HG03060 (cell line): ENCODE results near the gene CYP2F1.
"Not testable (repeated sequence)": the region's sequence is repeated elsewhere in the genome, so short reads cannot be mapped to it uniquely, and the experiment has no call there.

Experiments
- ATAC-seq: cut with Tn5 transposase; IDR thresholded peaks from one replicate; pipeline ENCODE4 v1.9.1; 2021; ENCODE audit warnings: low read depth, moderate number of reproducible peaks; ENCODE audit not compliant: unreplicated experiment

CYP2F1 gene

DNA sequence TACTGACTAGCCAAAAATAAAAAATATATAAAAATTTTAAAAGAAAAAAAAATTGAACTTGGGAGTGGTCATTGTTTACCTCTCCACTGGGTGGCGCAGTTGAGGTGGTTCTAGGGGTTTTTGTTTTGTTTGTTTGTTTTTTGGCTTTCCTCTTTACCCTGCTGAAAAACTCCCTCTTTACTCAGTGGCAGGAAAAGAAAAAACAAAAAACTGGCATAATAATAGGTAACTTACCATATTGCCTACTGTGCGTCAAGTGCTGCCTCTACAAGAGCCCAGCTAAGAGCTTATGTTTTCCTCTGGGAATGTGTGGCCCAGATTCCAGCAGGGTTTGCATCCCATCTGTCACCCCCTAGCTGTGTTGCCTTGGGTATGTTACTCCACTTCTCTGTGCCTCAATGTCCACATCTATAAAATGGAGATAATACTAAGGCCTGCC, 12.6 kb downstream of the CYP2F1 start:
- ATAC-seq = not testable (repeated sequence)

DNA sequence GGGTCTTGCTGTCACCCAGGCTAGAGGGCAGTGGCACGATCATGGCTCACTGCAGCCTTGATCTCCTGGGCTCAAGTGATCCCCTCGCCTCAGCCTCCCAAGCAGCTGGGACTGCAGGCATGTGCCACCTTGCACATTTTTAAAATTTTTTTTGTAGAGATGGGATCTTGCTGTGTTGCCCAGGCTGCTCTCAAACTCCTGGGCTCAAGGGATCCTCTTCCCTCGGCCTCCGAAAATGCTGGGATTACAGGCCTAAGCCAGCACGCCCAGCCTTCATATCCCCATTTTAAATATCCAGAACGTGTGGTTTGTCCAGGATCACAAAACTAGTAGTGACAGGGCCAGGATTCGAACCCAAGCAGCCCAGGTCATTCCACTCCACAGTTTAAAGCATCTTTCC, 13.1 kb downstream of the CYP2F1 start:
- not testable (repeated sequence) for ATAC-seq

DNA sequence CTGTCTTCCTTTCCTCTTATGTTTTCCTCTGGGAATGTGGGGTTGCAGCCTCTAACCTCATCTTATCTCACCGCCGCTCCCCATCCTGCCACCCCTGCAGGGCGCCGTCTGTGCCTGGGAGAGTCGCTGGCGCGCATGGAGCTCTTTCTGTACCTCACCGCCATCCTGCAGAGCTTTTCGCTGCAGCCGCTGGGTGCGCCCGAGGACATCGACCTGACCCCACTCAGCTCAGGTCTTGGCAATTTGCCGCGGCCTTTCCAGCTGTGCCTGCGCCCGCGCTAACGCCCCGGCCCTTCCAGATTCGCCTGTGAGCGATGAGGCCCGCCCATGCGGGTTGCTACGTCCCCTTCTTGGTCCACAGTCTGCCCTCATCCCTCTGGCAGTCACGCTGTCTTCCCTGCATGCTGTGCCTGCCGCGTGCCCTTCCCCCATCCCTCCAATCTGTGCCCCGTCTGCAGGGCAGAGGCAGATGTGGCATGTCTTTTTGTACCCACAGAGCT, 13.6 kb downstream of the CYP2F1 start:
- not testable (repeated sequence) for ATAC-seq

DNA sequence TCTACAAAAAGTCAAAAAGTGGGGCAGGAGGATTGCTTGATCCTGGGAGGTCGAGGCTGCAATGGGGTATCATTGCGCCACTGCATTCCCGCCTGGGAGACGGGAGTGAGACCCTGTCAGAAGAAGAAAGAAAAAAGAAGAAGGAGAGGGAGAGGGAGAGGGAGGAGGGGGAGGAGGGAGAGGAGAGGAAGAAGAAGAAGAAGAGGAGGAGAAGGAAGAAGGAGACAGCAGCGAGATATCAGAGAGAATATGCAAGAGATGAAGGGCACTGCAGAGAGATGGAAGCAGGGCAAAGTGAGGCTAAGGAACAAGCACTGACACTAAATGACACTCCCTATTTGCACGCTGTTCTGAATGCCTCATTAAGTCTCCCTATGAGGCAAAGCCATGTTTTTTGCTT, 14.5 kb downstream of the CYP2F1 start:
- ATAC-seq = no peak

DNA sequence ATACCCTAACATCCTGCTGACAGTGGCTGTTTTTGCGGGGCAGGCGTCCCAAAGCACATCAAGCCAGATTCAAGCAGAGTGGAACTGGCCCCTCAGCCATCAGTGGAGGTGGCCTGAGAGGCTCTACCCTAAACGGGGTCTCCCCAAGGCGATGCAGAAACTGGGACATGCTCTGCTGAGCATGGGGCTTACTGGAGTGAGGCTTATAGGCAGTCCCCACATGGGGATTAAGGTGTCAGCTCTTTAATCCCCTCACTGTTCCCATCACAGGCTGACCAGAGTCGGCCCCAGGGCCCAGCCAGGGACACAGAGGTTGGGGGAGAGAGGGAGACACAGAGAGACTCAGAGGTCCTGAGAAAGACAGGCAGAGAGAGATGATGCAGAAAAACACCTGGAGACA, 17.0 kb downstream of the CYP2F1 start:
- ATAC-seq = no peak

DNA sequence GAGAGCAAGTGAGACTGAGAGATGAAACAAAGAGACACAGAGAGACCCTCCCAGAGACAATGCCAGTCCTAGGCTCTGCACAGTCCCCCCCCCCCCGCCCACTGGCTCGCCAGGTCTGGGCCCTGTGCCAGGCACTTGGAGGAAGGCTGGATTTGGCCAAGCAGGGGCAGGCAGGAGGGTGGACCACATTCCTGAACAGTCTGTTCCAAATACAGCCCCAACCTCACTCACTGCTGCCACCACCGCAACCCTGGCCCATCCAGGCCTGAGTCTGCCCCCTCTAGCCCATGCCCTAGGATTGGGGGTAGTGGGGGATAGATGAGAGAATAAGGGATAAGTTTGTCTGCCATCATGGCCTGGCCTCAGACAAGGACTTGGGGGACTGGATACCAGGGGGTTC, 19.0 kb downstream of the CYP2F1 start:
- no peak for ATAC-seq

DNA sequence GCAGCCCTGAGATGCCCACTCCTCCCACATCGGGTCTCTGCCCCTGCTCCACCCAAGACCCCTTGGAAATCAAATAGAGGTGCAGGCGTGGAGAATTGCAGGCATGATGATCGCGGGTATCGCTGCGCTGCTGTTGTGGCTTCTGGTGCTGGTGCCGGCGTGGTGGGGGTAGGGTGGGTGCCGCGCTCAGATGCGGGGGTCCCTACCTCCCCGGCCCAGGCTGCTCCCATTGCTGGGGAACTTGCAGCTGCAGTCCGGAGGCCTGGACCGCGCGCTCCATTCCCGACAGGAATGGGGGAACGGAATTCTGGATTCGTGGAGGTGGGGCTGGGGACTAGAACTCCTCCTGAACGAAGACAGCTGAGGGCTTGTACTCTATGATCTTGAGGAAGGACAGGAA, 20.4 kb downstream of the CYP2F1 start:
- no peak for ATAC-seq

DNA sequence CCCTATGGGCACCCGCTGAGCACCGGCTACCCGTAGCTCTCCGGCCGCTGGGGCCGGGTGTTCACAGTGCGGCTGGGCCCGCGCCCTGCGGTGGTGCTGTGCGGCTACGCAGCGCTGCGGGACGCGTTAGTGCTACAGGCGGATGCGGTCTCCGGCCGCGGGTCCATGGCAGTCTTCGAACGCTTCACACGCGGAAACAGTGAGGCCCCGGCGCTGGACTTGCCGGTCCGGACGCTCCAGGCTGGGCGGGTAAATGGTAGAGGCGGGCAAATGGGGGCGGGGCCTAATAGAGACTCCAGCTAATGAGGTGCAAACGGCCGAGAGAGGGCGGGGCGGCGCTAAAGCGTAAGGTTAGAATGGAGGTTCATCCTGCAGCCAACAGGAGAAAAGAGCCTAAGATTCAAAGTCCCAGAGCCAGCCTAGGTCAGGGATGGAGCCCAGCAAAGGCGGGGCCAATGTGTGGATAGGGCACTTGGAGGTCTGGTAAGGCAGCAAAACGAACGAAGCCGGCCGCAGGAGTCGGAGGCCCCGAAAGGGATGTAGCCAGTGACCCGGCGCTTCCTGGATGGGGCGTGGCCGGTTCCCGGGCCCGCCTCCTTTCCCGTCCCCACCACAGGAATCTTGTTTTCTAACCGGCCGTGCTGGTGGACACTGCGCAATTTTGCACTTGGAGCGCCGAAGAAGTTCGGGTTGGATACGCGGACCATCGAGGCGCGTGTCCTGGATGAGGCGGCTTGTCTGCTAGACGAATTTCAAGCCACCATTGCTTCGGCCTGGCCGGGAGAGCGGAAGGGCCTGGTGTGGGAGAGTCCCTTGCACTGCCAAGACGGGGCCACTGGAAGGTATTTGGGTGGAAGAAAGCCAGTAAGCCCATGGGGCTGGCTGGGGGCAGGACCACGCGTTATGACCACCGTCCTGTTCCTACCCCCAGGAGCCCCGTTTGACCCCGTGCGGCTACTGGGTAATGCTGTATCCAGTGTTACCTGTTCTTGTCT, 21.5 kb downstream of the CYP2F1 start:
- ATAC-seq = not testable (repeated sequence)

DNA sequence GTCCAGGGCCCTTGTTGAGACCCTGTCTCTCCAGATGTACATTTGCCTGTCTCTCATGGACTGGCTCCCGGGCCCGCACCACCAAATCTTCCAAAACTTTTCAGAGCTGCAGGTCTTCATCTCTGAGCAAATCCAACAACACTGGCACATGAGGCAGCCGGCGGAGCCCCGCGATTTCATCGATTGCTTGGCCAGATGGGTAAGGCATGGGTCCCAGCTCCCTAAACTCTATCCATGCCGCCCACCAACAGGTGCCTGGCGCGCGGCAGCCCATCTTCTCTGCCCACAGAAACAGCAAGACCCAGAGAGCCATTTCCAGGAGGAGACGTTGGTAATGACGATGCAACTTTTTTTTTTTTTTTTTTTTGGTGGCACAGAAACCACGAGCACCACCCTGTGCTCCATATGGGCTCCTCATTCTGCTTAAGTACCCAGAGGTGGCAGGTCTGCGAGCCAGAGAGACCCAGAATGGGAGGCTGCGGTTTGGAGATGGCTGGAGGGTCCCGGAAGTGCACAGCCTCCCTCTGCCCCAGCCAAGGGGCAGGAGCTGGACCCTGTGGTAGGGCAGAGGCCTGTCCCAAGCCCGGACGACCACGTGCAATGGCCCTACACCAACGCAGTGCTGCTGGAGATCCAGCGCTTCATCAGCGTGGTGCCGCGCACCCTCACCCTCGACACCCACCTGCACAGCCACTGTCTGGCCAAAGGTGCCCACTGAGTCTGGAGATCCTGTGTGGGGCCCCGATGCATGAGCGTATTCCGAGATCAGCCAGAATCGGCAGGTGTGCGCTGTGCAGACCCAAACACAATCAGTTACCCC, 22.6 kb downstream of the CYP2F1 start:
- no peak for ATAC-seq

DNA sequence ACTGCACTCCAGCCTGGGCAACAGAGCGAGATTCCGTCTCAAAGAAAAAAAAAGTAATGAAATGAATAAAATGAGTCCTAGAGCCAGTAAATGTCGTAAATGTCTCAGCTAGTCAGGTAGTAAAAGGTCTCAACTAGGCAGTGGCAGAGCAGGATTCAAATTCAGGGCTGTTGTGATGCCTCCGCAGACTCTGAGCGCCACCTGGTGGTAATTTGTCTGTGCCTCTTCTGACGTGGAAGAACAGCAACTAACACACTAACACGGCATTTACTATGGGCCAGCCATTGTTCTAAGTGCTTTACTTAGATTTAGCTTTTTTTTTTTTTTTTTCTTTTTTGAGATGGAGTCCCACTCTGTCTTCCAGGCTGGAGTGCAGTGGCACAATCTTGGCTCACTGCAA, 30.2 kb downstream of the CYP2F1 start:
- ATAC-seq = no peak

DNA sequence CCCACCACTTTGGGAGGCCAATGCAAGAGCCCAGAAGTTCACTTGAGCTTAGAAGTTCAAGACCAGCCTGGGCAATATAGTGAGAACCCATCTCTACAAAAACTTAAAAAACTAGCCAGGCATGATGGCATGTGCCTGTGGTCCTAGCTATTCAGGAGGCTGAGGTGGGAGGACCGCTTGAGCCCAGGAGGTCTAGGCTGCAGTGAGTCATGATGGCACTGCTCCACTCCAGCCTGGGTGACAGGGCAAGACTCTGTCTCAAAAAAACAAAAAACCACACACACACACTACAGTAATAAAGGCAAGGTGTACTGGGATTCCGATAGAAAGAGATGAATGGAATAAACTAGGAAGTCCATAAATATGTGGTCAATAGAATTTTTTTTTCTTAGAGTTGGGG, 35.6 kb downstream of the CYP2F1 start:
- ATAC-seq = no peak

DNA sequence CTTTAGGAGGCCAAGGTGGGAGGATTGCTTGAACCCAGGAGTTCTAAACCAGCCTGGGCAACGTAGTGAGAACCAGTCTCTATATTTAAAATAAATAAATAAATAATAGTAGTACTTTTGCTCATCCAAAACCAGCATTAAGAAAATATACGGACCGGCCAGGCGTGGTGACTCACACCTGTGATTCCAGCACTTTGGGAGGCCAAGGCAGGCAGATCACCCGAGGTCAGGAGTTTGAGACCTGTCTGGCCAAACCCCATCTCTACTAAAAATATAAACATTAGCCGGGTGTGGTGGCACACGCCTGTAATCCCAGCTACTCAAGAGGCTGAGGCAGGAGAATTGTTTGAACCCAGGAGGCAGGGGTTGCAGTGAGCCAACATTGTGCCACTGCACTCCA, 36.8 kb downstream of the CYP2F1 start:
- ATAC-seq = not testable (repeated sequence)

DNA sequence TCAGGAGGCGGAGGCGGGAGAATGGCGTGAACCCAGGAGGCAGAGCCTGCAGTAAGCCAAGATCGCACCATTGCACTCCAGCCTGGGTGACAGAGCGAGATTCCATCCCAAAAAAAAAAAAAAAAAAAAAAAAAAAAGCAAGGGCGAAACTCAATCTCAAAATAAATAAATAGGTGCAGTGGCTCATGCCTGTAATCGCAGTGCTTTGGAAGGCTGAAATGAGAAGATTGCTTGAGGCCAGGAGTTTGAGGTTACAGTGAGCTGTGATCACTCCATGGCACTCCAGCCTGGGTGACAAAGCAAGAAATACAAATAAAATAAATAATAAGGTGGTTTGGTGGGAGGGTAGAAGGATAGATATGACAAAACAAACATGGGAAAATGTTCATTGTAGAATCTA, 39.8 kb downstream of the CYP2F1 start:
- ATAC-seq = no peak

DNA sequence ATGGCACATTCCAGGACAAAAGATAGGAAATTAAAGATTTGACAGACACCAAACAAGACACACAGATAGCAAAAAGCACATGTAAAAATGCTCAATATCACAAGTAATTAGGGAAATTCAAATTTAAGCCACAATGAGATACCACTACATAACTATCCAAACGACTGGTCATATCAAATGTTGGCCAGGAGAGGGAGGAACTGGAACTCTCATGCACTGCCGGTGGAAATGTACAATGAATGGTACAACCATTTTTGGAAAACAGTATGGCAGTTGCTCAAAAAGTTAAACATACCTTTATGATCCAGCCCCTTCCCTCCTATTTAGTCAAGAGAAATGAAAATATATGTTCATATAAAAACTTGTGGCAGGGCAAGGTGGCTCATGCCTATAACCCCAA, 42.0 kb downstream of the CYP2F1 start:
- no peak for ATAC-seq

DNA sequence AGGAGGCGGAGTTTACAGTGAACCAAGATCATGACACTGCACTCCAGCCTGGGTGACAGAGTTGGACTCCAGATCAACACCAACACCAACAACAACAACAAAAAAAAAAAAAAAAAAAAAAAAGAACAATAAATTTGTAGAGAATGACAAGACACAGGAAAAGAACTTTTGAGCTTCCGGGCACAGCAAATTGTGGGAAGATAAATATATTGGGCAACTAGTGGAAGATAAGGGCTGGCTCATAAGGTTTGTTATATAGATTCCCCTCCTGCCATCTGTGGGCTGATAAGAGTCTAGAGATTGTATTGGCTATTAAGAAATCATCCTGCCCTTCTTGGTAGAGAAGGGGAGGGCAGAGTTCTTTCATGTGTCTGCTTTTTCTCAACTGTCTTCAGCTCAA, 45.6 kb downstream of the CYP2F1 start:
- ATAC-seq = no peak

DNA sequence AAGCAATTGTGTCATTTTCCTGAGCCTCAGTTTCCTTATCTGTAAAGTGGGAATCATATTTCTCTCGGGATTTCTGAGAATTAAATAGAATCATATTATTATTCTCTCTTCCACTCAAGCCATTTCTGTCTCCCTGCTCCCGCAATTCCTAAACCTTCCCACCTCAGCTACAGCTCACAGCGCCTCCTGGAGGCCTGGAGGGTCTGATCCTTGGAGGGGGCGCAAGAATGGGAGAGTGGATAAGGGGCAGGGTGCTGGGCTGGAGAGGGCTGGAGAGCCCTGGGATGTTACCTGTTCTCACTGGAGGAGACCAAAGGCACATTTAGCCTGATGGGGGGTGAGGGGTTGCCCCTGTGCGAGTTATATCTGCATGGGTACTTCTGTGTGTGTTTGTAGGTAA, 47.7 kb downstream of the CYP2F1 start:
- no peak for ATAC-seq

DNA sequence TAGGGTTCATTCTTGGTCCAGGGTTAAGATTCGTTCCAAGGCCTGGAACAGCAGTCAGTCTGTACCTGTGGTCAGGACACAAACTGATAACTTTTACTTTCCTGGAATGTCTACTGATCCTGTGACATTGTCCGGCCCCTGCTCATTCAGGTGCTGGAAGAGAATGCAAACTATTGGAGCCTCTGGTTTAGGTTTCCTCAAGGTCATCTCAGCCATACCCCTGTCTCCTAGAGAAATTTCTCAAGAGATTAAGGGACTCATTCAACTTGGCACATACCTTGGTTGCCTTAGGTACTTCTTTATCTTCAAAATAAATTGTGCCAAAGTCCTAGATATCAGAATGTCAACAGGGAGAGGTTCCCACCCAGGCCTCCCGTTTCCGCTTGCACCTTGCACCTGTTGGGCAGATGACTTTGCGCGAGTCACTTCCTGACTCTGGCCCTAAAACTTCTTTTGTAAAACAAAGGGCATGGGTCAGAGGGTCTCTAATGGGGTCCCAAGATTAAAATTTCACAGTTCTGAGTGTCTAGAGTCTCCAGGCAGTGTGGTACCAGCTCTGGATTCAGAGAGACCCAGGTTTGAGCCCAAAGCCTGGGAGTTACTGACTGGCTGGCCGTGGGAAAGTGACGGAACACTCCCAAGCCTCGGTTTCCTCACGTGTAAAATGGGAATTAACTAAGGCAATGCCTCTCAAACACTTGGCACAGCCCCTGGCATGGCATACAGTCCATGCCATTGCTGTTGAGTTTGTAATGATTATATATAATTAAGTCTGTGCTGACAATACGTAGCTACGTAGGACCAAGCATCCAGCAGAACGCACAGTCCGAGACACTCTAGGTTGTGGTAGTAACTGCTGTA, 52.9 kb downstream of the CYP2F1 start:
- no peak for ATAC-seq

DNA sequence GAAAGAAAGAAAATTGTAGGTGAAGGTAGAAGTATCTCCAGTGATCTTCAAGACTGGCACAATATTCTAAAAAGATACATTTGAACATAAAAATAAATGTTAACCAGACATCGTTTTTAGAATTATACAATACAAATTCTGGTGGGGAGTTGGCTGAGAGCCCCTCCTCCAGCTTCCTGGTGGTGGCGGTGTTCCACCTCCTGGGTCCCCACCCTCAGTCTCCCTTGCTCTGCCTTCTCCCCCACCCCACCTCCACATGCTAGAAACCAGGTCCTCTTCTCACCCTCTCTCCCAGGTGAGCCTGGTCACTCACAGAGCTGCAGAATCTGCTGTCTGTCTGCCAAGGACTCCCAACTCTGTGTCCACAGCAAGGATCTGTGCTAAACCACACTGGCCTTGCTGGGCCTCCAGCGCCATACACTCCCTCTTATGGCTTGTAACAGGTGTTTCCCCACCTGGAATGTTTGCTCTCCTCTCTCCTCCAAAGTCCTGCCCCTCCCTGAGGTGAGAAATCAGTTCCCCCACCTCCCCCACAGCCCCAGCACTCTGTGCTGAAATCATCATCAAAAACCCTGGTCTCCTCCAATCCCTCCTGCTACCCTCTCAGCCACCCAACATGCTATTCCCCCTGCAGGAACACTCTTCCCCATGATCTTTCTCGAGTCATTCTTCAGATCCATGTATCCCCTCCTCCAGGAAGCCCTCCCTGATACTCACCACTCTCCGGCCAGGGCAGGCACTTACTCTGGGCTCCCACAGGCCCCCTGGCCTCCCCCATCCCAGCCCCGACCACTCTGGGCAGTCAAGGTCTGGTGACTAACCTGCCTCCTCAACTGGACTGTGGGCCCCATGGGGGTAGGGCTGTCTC, 58.3 kb downstream of the CYP2F1 start:
- ATAC-seq = no peak

DNA sequence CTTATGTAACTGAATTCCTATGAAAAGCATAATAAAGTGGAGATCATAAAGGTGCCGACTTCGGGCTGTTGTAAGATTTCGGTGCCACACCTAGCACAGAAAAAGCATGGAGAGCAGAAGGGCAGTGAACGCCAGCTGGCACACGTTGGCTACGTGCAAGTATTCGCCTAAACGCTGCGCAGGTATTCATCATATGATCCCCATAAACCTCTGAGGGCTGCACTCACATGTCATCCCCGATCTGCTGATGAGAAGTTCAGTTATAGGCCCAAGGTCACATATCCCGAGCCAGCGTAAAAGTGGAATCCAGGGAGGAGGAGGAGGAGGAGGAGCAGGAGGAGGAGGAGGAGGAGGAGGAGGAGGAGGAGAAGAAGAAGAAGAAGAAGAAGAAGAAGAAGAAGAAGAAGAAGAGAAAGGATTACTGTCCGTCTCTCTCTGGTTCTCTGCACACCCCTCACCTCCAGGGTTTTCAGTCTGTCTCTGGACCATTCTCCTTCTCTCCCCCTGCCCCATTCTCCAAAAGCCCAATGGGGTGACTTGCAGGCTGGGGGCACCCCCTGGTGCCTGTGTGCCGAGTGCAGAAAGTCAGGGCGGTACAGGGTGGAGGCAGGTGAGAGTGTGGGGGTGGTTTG, 60.2 kb downstream of the CYP2F1 start:
- ATAC-seq = no peak
